Left lung (tissue), 10 donors: ENCODE measurements around the gene CCDC85C. TPM values are rescaled to one million over a fixed set of nuclear protein-coding genes. Genes with fewer than 3 reads are reported as not detected.

Source experiments
- ATAC-seq: fragments of 200-7000 bp; cut with Tn5 transposase; one replicate; pipeline ENCODE4 v1.9.1; 2020; ENCODE audit warnings: moderate library complexity
- DNase-seq, 4 donors: peaks; one replicate each; pipeline ENCODE4 v3.0.0-alpha.2; 2013 to 2020
- H3K27ac ChIP-seq, 2 donors: fragments of 200-600 bp; sonication (generic) in 1 of 2; one replicate each; pipeline versions ENCODE4 v1.5.0 to v1.8.0; 2020 to 2021
- H3K27me3 ChIP-seq, 2 donors: fragments of 200-600 bp; sonication (generic) in 1 of 2; one replicate each; pipeline versions ENCODE4 v1.5.0 to v1.8.0; 2020 to 2021
- H3K36me3 ChIP-seq, 2 donors: fragments of 200-600 bp; sonication (generic) in 1 of 2; one replicate each; pipeline versions ENCODE4 v1.5.0 to v1.8.0; 2020 to 2021
- H3K4me1 ChIP-seq, 2 donors: fragments of 200-600 bp; one replicate each; pipeline ENCODE4 v1.8.0; 2021
- H3K4me3 ChIP-seq, 2 donors: fragments of 200-600 bp; sonication (generic) in 1 of 2; one replicate each; pipeline versions ENCODE4 v1.5.0 to v1.8.0; 2020 to 2021; ENCODE audit warnings: mild to moderate bottlenecking in 1 of 2
- H3K9me3 ChIP-seq, 2 donors: fragments of 200-600 bp; sonication (generic) in 1 of 2; one replicate each; pipeline versions ENCODE4 v1.5.0 to v1.8.0; 2020 to 2021
- intact Hi-C, 2 donors: fragments of 100-400 bp; cut with DNase I; formaldehyde crosslinking; loops; one replicate each; pipeline versions ENCODE4 v1.11.2 to v1.14.2; 2022
- polyA plus RNA-seq, 6 donors: library from polyadenylated mRNA; unstranded; fragments of 120-200 nt; gene quantifications; one replicate each; pipeline ENCODE4 v1.2.1, GENCODE V29; 2013; ENCODE audit not compliant: insufficient read length in 6 of 6
- total RNA-seq, 2 donors: library from RNA; stranded (reverse); fragmentation: NEBNext Ultra II Directional; extraction: Animal tissue kit (Norgen Biotek cat#: 25700); gene quantifications; one replicate each; pipeline ENCODE4 v1.2.1, GENCODE V29; 2021
- TF ChIP-seq, protein P1 (sequence below), 2 donors: fragments of 200-600 bp; sonication (generic) in 1 of 2; IDR thresholded peaks; one replicate each; pipeline versions ENCODE4 v1.5.0 to v1.8.0; 2021; ENCODE audit warnings: antibody characterized with exemption in 2 of 2
- donor health status: DM: no; HTN: yes; CAD: no.
- donor health status: DM: no; HTN: no; CAD: no.

CCDC85C gene
- total and polyA plus RNA-seq, 8 donors = 6.3 to 19.0 (median 13.2) TPM

- H3K27me3 ChIP-seq = no peaks in the 10 kb centered on the region
- TF ChIP-seq, protein P1, sequence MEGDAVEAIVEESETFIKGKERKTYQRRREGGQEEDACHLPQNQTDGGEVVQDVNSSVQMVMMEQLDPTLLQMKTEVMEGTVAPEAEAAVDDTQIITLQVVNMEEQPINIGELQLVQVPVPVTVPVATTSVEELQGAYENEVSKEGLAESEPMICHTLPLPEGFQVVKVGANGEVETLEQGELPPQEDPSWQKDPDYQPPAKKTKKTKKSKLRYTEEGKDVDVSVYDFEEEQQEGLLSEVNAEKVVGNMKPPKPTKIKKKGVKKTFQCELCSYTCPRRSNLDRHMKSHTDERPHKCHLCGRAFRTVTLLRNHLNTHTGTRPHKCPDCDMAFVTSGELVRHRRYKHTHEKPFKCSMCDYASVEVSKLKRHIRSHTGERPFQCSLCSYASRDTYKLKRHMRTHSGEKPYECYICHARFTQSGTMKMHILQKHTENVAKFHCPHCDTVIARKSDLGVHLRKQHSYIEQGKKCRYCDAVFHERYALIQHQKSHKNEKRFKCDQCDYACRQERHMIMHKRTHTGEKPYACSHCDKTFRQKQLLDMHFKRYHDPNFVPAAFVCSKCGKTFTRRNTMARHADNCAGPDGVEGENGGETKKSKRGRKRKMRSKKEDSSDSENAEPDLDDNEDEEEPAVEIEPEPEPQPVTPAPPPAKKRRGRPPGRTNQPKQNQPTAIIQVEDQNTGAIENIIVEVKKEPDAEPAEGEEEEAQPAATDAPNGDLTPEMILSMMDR (IDR thresholded peaks at IDR 0.05) = no peak
- no peaks in the 10 kb centered on the region for H3K9me3 ChIP-seq
- no peak for ATAC-seq
- intact Hi-C loops = no loop called here
- no peak overlapping the region for H3K27ac ChIP-seq
- H3K4me1 ChIP-seq = peaks cover 30 to 58% of the 10 kb centered on the region in 2 donors
- no peak overlapping the region for H3K4me3 ChIP-seq
- DNase-seq = no peak
- no peaks in the 10 kb centered on the region for H3K36me3 ChIP-seq
Measured at GRCh38 chr14:99573000-99573330, 31.0 kb downstream of the CCDC85C start.

DNA sequence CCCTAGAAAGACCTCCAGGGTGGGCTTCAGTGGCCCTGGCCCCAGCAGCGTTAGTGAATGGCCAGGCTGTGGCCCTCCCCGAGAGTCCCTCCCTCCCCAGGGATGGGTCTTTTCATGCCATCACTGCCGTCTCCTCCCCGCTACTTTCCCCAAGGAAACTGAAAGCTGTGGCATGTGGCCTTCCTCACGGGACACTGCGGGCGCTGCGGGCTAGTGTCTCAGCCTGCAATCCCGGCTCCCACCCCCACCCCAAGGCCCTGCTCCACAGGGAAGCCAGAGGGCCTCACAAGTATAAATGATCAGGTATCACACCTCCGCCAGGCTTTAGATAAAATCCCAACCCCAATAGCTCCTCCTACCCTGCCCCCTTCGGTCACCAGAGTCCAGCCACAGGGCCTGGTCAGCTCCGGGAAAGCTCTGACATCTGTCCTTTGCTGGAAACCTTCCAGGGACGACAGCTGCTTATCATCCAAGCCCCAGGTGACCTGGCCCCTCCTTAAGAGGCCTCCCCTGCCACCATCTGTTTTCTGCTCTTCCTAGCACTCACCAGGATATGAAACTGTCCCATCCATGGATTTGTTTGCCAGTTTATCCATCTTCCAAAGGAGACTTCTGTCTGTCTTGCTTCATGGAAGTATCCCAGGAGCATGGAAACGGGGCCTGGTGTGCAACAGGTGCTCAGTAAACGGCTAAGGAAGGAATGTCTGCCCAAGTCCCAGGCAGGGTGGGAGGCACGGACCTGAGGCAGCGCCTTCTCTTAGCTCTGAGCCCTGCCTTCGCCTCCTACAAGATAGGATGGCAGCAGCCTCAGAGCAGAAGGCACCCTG is 31.6 kb downstream of the CCDC85C start:
- peaks cover 30 to 58% of the 10 kb centered on the region in 2 donors for H3K4me1 ChIP-seq
- ATAC-seq = no peak
- intact Hi-C loops = no loop called here

GRCh38 chr14:99571303-99571986 is 32.6 kb downstream of the CCDC85C start:
- no peaks in the 10 kb centered on the region for H3K36me3 ChIP-seq
- peaks cover 30 to 54% of the 10 kb centered on the region in 2 donors for H3K4me1 ChIP-seq
- no peak for ATAC-seq
- H3K4me3 ChIP-seq = no peak overlapping the region
- H3K27ac ChIP-seq = no peak overlapping the region
- no peaks in the 10 kb centered on the region for H3K27me3 ChIP-seq
- intact Hi-C loops = no loop called here
- H3K9me3 ChIP-seq = no peaks in the 10 kb centered on the region
- DNase-seq = no peak
- TF ChIP-seq, protein P1 (IDR thresholded peaks at IDR 0.05) = no peak

More for the DNA sequence above, 31.6 kb downstream of the CCDC85C start:
- no peak for DNase-seq
- Histone ChIP-seq H3K9me3 (no peaks in the 10 kb centered on the region), H3K36me3 (no peaks in the 10 kb centered on the region), H3K27me3 (no peaks in the 10 kb centered on the region), H3K27ac (no peak overlapping the region), H3K4me3 (no peak overlapping the region)
- TF ChIP-seq, protein P1 (IDR thresholded peaks at IDR 0.05) = no peak

GRCh38 chr14:99570544-99571302 is 33.3 kb downstream of the CCDC85C start:
- peaks cover 25 to 53% of the 10 kb centered on the region in 2 donors for H3K4me1 ChIP-seq
- DNase-seq (no peak), ATAC-seq (no peak)
- H3K27me3 ChIP-seq = no peaks in the 10 kb centered on the region
- H3K4me3 ChIP-seq = no peak overlapping the region
- no peaks in the 10 kb centered on the region for H3K36me3 ChIP-seq
- TF ChIP-seq, protein P1 (IDR thresholded peaks at IDR 0.05) = no peak
- intact Hi-C loops = no loop called here
- no peaks in the 10 kb centered on the region for H3K9me3 ChIP-seq
- no peak overlapping the region for H3K27ac ChIP-seq
